Neutrophil (primary cell): Measurements from ENCODE around the gene NXPH4.

Experiments
- H3K27ac ChIP-seq: fragments of 200-600 bp; sonication (generic); 2 replicates; pipeline ENCODE4 v1.5.1; 2016; ENCODE audit warnings: mild to moderate bottlenecking, moderate library complexity
- H3K27me3 ChIP-seq: fragments of 200-600 bp; sonication (generic); 2 replicates; pipeline ENCODE4 v1.6.0; 2016; ENCODE audit warnings: mild to moderate bottlenecking
- H3K36me3 ChIP-seq: fragments of 200-600 bp; sonication (generic); 2 replicates; pipeline ENCODE4 v1.5.1; 2017
- H3K4me1 ChIP-seq, 2 experiments: fragments of 200-600 bp in 1 of 2; sonication (generic) in 1 of 2; 1 replicate in 1 of 2; 2 replicates in 1 of 2; pipeline versions ENCODE4 v1.5.1 to v1.6.1; 2013 to 2016; ENCODE audit warnings: low read depth in 1 of 2, low read length in 1 of 2, mild to moderate bottlenecking in 1 of 2, moderate library complexity in 1 of 2; ENCODE audit not compliant: control insufficient read depth in 1 of 2, insufficient read depth in 1 of 2
- H3K4me3 ChIP-seq, 2 experiments: fragments of 200-600 bp in 1 of 2; sonication (generic) in 1 of 2; 1 replicate in 1 of 2; 2 replicates in 1 of 2; pipeline ENCODE4 v1.5.1; 2013 to 2016; ENCODE audit warnings: low read depth in 1 of 2, low read length in 1 of 2, mild to moderate bottlenecking in 1 of 2, moderate library complexity in 1 of 2
- H3K9me3 ChIP-seq: fragments of 200-600 bp; sonication (generic); 2 replicates; pipeline ENCODE4 v1.5.1; 2016
- CTCF ChIP-seq: fragments of 200-600 bp; sonication (generic); IDR thresholded peaks from 2 replicates; pipeline ENCODE4 v1.5.1; 2016; ENCODE audit warnings: antibody characterized with exemption

Gene NXPH4

GRCh38 chr12:57215668-57216013, 953 bp upstream of the NXPH4 start:
- Histone ChIP-seq H3K9me3 (no peaks in the 10 kb centered on the region), H3K4me3 (no peak overlapping the region), H3K27ac (no peak overlapping the region), H3K36me3 (no peaks in the 10 kb centered on the region), H3K27me3 (peaks cover 91% of the 10 kb centered on the region), H3K4me1 (peaks cover 11 to 25% of the 10 kb centered on the region in 2 experiments)
- TF ChIP-seq CTCF = no peak

- H3K27ac ChIP-seq = no peak overlapping the region
- peaks cover 97% of the 10 kb centered on the region for H3K27me3 ChIP-seq
- TF ChIP-seq CTCF = no peak
- peak overlapping the region in 1 of 2 experiments; percentile 57 for H3K4me3 ChIP-seq
- peaks cover 11 to 25% of the 10 kb centered on the region in 2 experiments for H3K4me1 ChIP-seq
- H3K36me3 ChIP-seq = no peaks in the 10 kb centered on the region
- no peaks in the 10 kb centered on the region for H3K9me3 ChIP-seq
Measured at GRCh38 chr12:57216921-57217879, 606 bp downstream of the NXPH4 start.

- TF ChIP-seq CTCF = no peak
- H3K4me3 ChIP-seq = no peak overlapping the region
- peaks cover 100% of the 10 kb centered on the region for H3K27me3 ChIP-seq
- no peak overlapping the region for H3K27ac ChIP-seq
- no peaks in the 10 kb centered on the region for H3K36me3 ChIP-seq
- H3K4me1 ChIP-seq = peaks cover 11 to 25% of the 10 kb centered on the region in 2 experiments
- H3K9me3 ChIP-seq = no peaks in the 10 kb centered on the region
Measured at GRCh38 chr12:57218030-57218853, 1.6 kb downstream of the NXPH4 start.

GRCh38 chr12:57219205-57219992, 2.8 kb downstream of the NXPH4 start:
- no peak overlapping the region for H3K4me3 ChIP-seq
- H3K27ac ChIP-seq = no peak overlapping the region
- no peaks in the 10 kb centered on the region for H3K36me3 ChIP-seq
- peaks cover 11 to 16% of the 10 kb centered on the region in 2 experiments for H3K4me1 ChIP-seq
- H3K9me3 ChIP-seq = no peaks in the 10 kb centered on the region
- no peak for TF ChIP-seq CTCF
- H3K27me3 ChIP-seq = peaks cover 100% of the 10 kb centered on the region
